Measurements from ENCODE around the gene SLC6A1. TPM values are rescaled to one million over a fixed set of nuclear protein-coding genes. Genes with fewer than 3 reads are reported as not detected.

Gene SLC6A1
- total and polyA plus RNA-seq, 7 donors, result 0.27 to 1.9 (median 0.36) TPM

GRCh38 chr3:10952525-10952924 lies 40.0 kb upstream of the SLC6A1 start:
- 62 to 69% (median 67%) methylated on average over 3 of the region's 3 CpGs for WGBS, 3 donors
- intact Hi-C loops (cut with DNase I), result no loop called here
- H3K4me3 ChIP-seq, result no peak overlapping the region
- H3K36me3 ChIP-seq (ENCODE audit: insufficient read depth in 1 of 2, low read depth in 1 of 2), result no peaks in the 10 kb centered on the region
- H3K27ac ChIP-seq, result no peak overlapping the region
- peaks cover 18% of the 10 kb centered on the region for H3K4me1 ChIP-seq
- ATAC-seq (no peak), DNase-seq (no peak)
- H3K27me3 ChIP-seq (ENCODE audit: insufficient read depth in 3 of 3, low read length in 2 of 3), result peaks cover 0 to 4% (median 0%) of the 10 kb centered on the region in 3 donors
- no peaks in the 10 kb centered on the region for H3K9me3 ChIP-seq
- TF ChIP-seq CTCF (IDR thresholded peaks at IDR 0.05), result no peak

- DNase-seq (no peak), ATAC-seq (no peak)
- Histone ChIP-seq H3K4me1 (peaks cover 33% of the 10 kb centered on the region), H3K9me3 (no peaks in the 10 kb centered on the region), H3K36me3 (ENCODE audit: insufficient read depth in 1 of 2, low read depth in 1 of 2) (no peaks in the 10 kb centered on the region), H3K27ac (no peak overlapping the region), H3K4me3 (no peak overlapping the region), H3K27me3 (ENCODE audit: insufficient read depth in 3 of 3, low read length in 2 of 3) (peaks cover 0 to 4% (median 0%) of the 10 kb centered on the region in 3 donors)
- intact Hi-C loops (cut with DNase I), result loop anchor here in 1 of 2 donors (2.0 kb wide), 1 partner anchor 28 kb away; no protein-coding TSS in a partner anchor
- WGBS, 3 donors, result 76 to 81% (median 78%) methylated on average over 3 of the region's 3 CpGs
- no peak for TF ChIP-seq CTCF (IDR thresholded peaks at IDR 0.05)
These were observed 37.8 kb upstream of the SLC6A1 start for GRCh38 chr3:10954740-10955139.

GRCh38 chr3:10955711-10956453 lies 36.7 kb upstream of the SLC6A1 start:
- DNase-seq (peak; percentile 40 to 69), ATAC-seq (peak; percentile 18 to 62 (median 52))
- no peaks in the 10 kb centered on the region for H3K27me3 ChIP-seq (ENCODE audit: insufficient read depth in 3 of 3, low read length in 2 of 3)
- H3K27ac ChIP-seq, result peak overlapping the region; percentile 58
- no peak for TF ChIP-seq CTCF (IDR thresholded peaks at IDR 0.05)
- 29 to 42% (median 34%) methylated on average over 15 of the region's 15 CpGs for WGBS, 3 donors
- H3K9me3 ChIP-seq, result no peaks in the 10 kb centered on the region
- H3K36me3 ChIP-seq (ENCODE audit: insufficient read depth in 1 of 2, low read depth in 1 of 2), result no peaks in the 10 kb centered on the region
- intact Hi-C loops (cut with DNase I), result loop anchor here in 1 of 2 donors (2.0 kb wide), 1 partner anchor 27 kb away; no protein-coding TSS in a partner anchor
- no peak overlapping the region for H3K4me3 ChIP-seq
- H3K4me1 ChIP-seq, result peaks cover 33% of the 10 kb centered on the region

- Histone ChIP-seq H3K9me3 (no peaks in the 10 kb centered on the region), H3K36me3 (ENCODE audit: insufficient read depth in 1 of 2, low read depth in 1 of 2) (no peaks in the 10 kb centered on the region), H3K27me3 (ENCODE audit: insufficient read depth in 3 of 3, low read length in 2 of 3) (no peaks in the 10 kb centered on the region), H3K4me1 (peaks cover 33% of the 10 kb centered on the region), H3K4me3 (no peak overlapping the region), H3K27ac (peak overlapping the region; percentile 58)
- TF ChIP-seq CTCF (IDR thresholded peaks at IDR 0.05), result no peak
- DNase-seq (no peak), ATAC-seq (no peak)
- 32 to 48% (median 34%) methylated on average over 4 of the region's 4 CpGs for WGBS, 3 donors
- intact Hi-C loops (cut with DNase I), result no loop called here
These were observed 36.0 kb upstream of the SLC6A1 start for GRCh38 chr3:10956531-10956930.

All from psoas muscle (tissue), 8 donors.